Coronary artery (tissue), 2 donors: ENCODE data around the gene SEMA3F.

Experiments used
- DNase-seq: peaks from one replicate; pipeline ENCODE4 v3.0.0-alpha.2; 2017; ENCODE audit warnings: low spot score
- H3K27ac ChIP-seq, 2 donors: fragments of 200-600 bp; sonication (generic); one replicate each; pipeline ENCODE4 v1.5.1; 2016 to 2019
- H3K4me3 ChIP-seq: fragments of 200-600 bp; sonication (generic); 2 replicates; pipeline ENCODE4 v1.5.1; 2016; ENCODE audit warnings: mild to moderate bottlenecking, moderate library complexity
- CTCF ChIP-seq: fragments of 200-600 bp; sonication (generic); IDR thresholded peaks from one replicate; pipeline ENCODE4 v1.5.1; 2019; ENCODE audit warnings: antibody characterized with exemption

SEMA3F gene

GRCh38 chr3:50155891-50156290, 767 bp downstream of the SEMA3F start:
- peak overlapping the region in 1 of 2 donors; percentile 97 for H3K27ac ChIP-seq
- no peak for DNase-seq
- TF ChIP-seq CTCF: no peak

DNA sequence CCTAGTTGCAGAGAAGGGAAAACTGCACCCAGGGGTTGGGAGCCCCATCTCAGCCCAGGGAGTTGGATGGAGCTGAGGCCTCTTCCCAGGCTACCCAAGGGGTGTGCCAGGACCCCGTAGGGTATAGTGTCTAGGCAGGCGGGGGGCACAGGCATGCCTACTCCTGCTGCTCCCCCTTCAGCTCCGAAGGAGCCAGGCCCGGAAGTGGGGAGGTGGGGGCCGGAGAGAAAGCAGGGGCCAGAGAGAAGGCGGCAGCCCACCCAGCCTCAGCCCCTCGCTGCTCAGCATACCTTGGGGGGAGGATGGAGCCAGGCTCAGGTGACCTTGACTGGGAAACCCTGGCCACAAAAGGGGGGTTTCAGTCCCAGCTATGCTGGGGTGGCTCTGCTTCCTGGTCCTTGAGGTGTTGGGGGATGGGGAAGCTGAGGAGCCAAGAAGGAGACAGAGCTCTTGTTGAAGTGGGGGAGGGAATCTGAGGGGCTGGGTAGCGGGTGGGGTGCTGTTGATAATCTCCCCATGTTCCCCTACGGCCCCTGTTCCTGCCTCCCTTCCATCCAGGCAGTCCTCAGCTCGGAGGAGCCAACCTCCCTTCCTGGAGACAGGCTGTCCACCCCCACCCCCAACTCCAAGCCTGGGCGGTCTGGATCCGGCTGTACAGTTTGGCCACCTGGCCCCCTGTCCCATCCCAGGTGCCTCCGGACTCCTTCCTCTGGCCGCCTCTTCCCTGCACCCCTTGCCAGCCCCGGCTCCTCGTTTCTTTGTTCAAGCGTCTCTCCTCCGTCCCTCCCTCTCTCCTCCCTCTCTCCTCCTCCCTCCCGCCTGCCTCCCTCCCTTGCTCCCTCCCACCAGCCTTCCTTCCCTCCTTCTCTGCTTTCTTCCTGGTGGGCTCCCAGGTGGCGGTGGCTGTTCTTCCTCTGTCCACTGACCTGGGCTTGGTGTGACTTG, 1.7 kb downstream of the SEMA3F start:
- Histone ChIP-seq H3K27ac (peak overlapping the region; percentile 36 to 97), H3K4me3 (peak overlapping the region; percentile 82)
- no peak for TF ChIP-seq CTCF
- DNase-seq: no peak

More at GRCh38 chr3:50155891-50156290, 767 bp downstream of the SEMA3F start:
- H3K4me3 ChIP-seq: peak overlapping the region; percentile 82

GRCh38 chr3:50157827-50158529, 2.9 kb downstream of the SEMA3F start:
- H3K4me3 ChIP-seq: peak overlapping the region; percentile 23
- no peak for TF ChIP-seq CTCF
- peak overlapping the region; percentile 37 to 97 for H3K27ac ChIP-seq
- no peak for DNase-seq

DNA sequence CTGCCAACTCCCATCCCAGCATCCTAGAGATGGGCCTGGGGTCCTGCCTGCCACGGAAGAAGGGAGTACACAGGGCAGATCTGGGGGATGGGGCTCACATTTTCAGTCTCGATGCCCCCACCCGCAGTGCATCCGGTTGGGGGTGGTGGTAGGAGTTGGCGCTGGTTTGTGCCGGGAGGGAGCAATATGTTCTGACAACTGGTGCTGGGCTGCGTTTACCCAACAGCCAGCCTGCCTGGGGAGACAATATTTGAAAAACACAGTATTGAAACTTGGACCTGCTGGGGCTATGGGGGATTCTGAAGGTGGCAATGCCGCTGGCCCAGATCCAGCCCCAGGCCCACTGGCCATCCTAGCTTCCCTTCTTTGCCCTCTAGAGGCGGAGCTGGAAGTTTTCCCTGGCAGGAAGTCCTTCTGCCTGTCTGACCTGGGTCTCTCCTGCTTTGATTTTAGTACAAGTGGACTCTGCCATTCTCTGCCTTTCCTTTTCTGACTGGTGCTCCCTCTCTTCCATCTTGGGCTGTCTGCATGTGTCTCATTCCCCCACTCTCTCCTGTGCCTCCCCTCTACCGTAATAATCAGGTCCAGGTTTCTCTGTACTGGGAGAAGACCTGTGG, 3.5 kb downstream of the SEMA3F start:
- no peak for TF ChIP-seq CTCF
- peak overlapping the region; percentile 23 for H3K4me3 ChIP-seq
- no peak for DNase-seq
- peak overlapping the region; percentile 37 to 97 for H3K27ac ChIP-seq

- no peak for TF ChIP-seq CTCF
- no peak for DNase-seq
- peak overlapping the region; percentile 10 for H3K4me3 ChIP-seq
- peak overlapping the region; percentile 82 to 97 for H3K27ac ChIP-seq
These were observed 5.4 kb downstream of the SEMA3F start for GRCh38 chr3:50160561-50160983.

GRCh38 chr3:50161320-50161719, 6.2 kb downstream of the SEMA3F start:
- DNase-seq: no peak
- peak overlapping the region; percentile 10 for H3K4me3 ChIP-seq
- no peak for TF ChIP-seq CTCF
- peak overlapping the region; percentile 82 to 97 for H3K27ac ChIP-seq
